IMR-90 (cell line): Measurements from ENCODE around the gene AGAP1. TPM values are rescaled to one million over a fixed set of nuclear protein-coding genes. Genes with fewer than 3 reads are reported as not detected.

Experiments used
- ATAC-seq: fragments of 200-7000 bp; cut with Tn5 transposase; 2 replicates; pipeline ENCODE4 v1.9.1; 2020; ENCODE audit warnings: low read depth, mild to moderate bottlenecking, moderate library complexity
- BruUV-seq: library from RNA; stranded (reverse); fragments of 400-500 nt; replicated peaks from 2 replicates; lab custom pipeline; 2021; lab: Mats Ljungman, UMichigan
- CTCF ChIA-PET: fragments of 300-600 bp; formaldehyde crosslinking; extraction: SDS; loops from one replicate; lab custom pipeline; 2021; ENCODE audit warnings: antibody characterized with exemption; lab: Yijun Ruan, JAX
- POLR2A ChIA-PET: fragments of 300-600 bp; sonication (Branson Sonifier 250); formaldehyde crosslinking; loops from one replicate; lab custom pipeline; 2022; ENCODE audit warnings: antibody characterized with exemption; ENCODE audit not compliant: unreplicated experiment; lab: Charles Lee
- DNase-seq: peaks from one replicate; pipeline ENCODE4 v3.0.0; 2013
- H2AFZ ChIP-seq: replicated peaks from 2 replicates; pipeline ENCODE3; 2013; ENCODE audit warnings: low read length, mild to moderate bottlenecking; ENCODE audit not compliant: poor library complexity
- H2AK5ac ChIP-seq: 2 replicates; pipeline ENCODE4 v1.6.1; 2013; ENCODE audit warnings: low read depth, low read length, inconsistent platforms
- H2AK9ac ChIP-seq: replicated peaks from 2 replicates; pipeline ENCODE3; 2013; ENCODE audit warnings: mild to moderate bottlenecking, low read depth, low read length, moderate library complexity; ENCODE audit not compliant: poor library complexity
- H2BK120ac ChIP-seq: 2 replicates; pipeline ENCODE4 v1.6.1; 2013; ENCODE audit warnings: low read depth, low read length, inconsistent platforms
- H2BK15ac ChIP-seq: 3 replicates; pipeline ENCODE4 v1.6.1; 2013; ENCODE audit warnings: low read depth, low read length, inconsistent platforms
- H2BK20ac ChIP-seq: 2 replicates; pipeline ENCODE4 v1.6.1; 2013; ENCODE audit warnings: low read depth, mild to moderate bottlenecking, inconsistent platforms, low read length, moderate library complexity
- H2BK5ac ChIP-seq: 2 replicates; pipeline ENCODE4 v1.6.1; 2013; ENCODE audit warnings: mild to moderate bottlenecking, low read depth, low read length, inconsistent platforms; ENCODE audit not compliant: poor library complexity, severe bottlenecking
- H3K14ac ChIP-seq: replicated peaks from 2 replicates; pipeline ENCODE4 v1.6.1; 2013; ENCODE audit warnings: low read depth, low read length, inconsistent platforms
- H3K18ac ChIP-seq: 2 replicates; pipeline ENCODE4 v1.6.1; 2013; ENCODE audit warnings: low read depth, low read length, control low read depth
- H3K23ac ChIP-seq: 2 replicates; pipeline ENCODE4 v1.6.1; 2013; ENCODE audit warnings: low read depth, low read length, inconsistent platforms
- H3K27ac ChIP-seq: 2 replicates; pipeline ENCODE4 v1.5.1; 2013; ENCODE audit warnings: mild to moderate bottlenecking, control low read depth, low read length; ENCODE audit not compliant: insufficient read depth
- H3K27me3 ChIP-seq: 2 replicates; pipeline ENCODE4 v1.6.1; 2013; ENCODE audit warnings: low read length; ENCODE audit not compliant: control insufficient read depth, insufficient read depth
- H3K36me3 ChIP-seq: 2 replicates; pipeline ENCODE4 v1.6.1; 2013; ENCODE audit warnings: low read length, mixed read lengths; ENCODE audit not compliant: control insufficient read depth, insufficient read depth
- H3K4ac ChIP-seq: 2 replicates; pipeline ENCODE4 v1.6.1; 2013; ENCODE audit warnings: low read depth, low read length, inconsistent platforms
- H3K4me1 ChIP-seq: 2 replicates; pipeline ENCODE4 v1.6.1; 2013; ENCODE audit warnings: low read length, mixed read lengths; ENCODE audit not compliant: control insufficient read depth, insufficient read depth
- H3K4me2 ChIP-seq: 2 replicates; pipeline ENCODE4 v1.6.1; 2013; ENCODE audit warnings: low read depth, mild to moderate bottlenecking, control low read depth, low read length, moderate library complexity
- H3K4me3 ChIP-seq: 2 replicates; pipeline ENCODE4 v1.5.1; 2013; ENCODE audit warnings: low read depth, mild to moderate bottlenecking, control low read depth, low read length, moderate library complexity; ENCODE audit not compliant: insufficient read depth
- H3K56ac ChIP-seq: 2 replicates; pipeline ENCODE4 v1.6.1; 2013; ENCODE audit warnings: low read length, inconsistent platforms; ENCODE audit not compliant: insufficient read depth; ENCODE audit errors: extremely low read depth
- H3K79me1 ChIP-seq, 2 experiments: 2 replicates each; pipeline ENCODE4 v1.6.1; 2013; ENCODE audit warnings: low read length in 2 of 2, inconsistent platforms in 1 of 2, low read depth in 1 of 2
- H3K9ac ChIP-seq: 2 replicates; pipeline ENCODE4 v1.6.1; 2013; ENCODE audit warnings: low read depth, low read length, control low read depth
- H3K9me1 ChIP-seq: 2 replicates; pipeline ENCODE4 v1.6.1; 2013; ENCODE audit warnings: low read length, inconsistent platforms; ENCODE audit not compliant: insufficient read depth
- H3K9me3 ChIP-seq: 2 replicates; pipeline ENCODE4 v1.6.1; 2013; ENCODE audit warnings: low read length; ENCODE audit not compliant: control insufficient read depth, insufficient read depth
- H4K20me1 ChIP-seq: 2 replicates; pipeline ENCODE4 v1.6.1; 2013; ENCODE audit warnings: low read length, inconsistent platforms; ENCODE audit not compliant: insufficient read depth
- H4K5ac ChIP-seq: 2 replicates; pipeline ENCODE4 v1.6.1; 2013; ENCODE audit warnings: mild to moderate bottlenecking, low read depth, low read length, control low read depth
- H4K8ac ChIP-seq, 2 experiments: 2 replicates each; pipeline ENCODE4 v1.6.1; 2013; ENCODE audit warnings: low read depth in 2 of 2, low read length in 2 of 2, control low read depth in 1 of 2, inconsistent platforms in 1 of 2
- H4K91ac ChIP-seq: 2 replicates; pipeline ENCODE4 v1.6.1; 2013; ENCODE audit warnings: low read depth, low read length, inconsistent platforms; ENCODE audit not compliant: insufficient read depth
- BHLHE40 ChIP-seq: fragments of 150-350 bp; IDR thresholded peaks from 2 replicates; pipeline ENCODE4 v1.6.1; 2016; ENCODE audit warnings: mild to moderate bottlenecking, low read depth, low read length
- CHD1 ChIP-seq: IDR thresholded peaks from 2 replicates; pipeline ENCODE4 v1.6.1; 2012; ENCODE audit warnings: low read depth, low read length, improper control_type of control experiment
- MAFK ChIP-seq: IDR thresholded peaks from 2 replicates; pipeline ENCODE4 v1.6.1; 2012; ENCODE audit warnings: low read depth, low read length, improper control_type of control experiment
- MAZ ChIP-seq: IDR thresholded peaks from 2 replicates; pipeline ENCODE4 v1.6.1; 2012; ENCODE audit warnings: low read depth, mild to moderate bottlenecking, low read length, improper control_type of control experiment, moderate library complexity, borderline replicate concordance
- NFE2L2 ChIP-seq: fragments of 150-350 bp; IDR thresholded peaks from 2 replicates; pipeline ENCODE4 v1.6.1; 2016; ENCODE audit warnings: low read depth, mild to moderate bottlenecking, low read length
- POLR2A ChIP-seq: IDR thresholded peaks from 2 replicates; pipeline ENCODE4 v1.6.1; 2012; ENCODE audit warnings: mild to moderate bottlenecking, low read depth, low read length
- RAD21 ChIP-seq: IDR thresholded peaks from 2 replicates; pipeline ENCODE4 v1.6.1; 2012; ENCODE audit warnings: low read length, improper control_type of control experiment
- WGBS, 2 experiments: methylation state at CpG; one replicate each; pipeline versions ENCODE4 v1.1.5 to v1.1.7; 2013; ENCODE audit warnings: missing lambda C conversion rate in 2 of 2; ENCODE audit not compliant: insufficient read length in 1 of 2; ENCODE audit errors: extremely low coverage in 2 of 2; 5-methylcytosine and 5-hydroxymethylcytosine counted together
- dilution Hi-C: fragments of 300-500 bp; cut with HindIII; formaldehyde crosslinking; loops from one replicate; pipeline ENCODE4 v1.14.3; 2018; ENCODE audit warnings: low sequenced_read_pairs; ENCODE audit not compliant: unreplicated experiment
- in situ Hi-C: fragments of 300-500 bp; cut with MboI; formaldehyde crosslinking; loops from 3 replicates; pipeline ENCODE4 v1.14.3; 2019; ENCODE audit warnings: low sequenced_read_pairs, inconsistent platforms, mixed read lengths
- intact Hi-C: fragments of 100-400 bp; cut with micrococcal nuclease; formaldehyde crosslinking; loops from 2 replicates; pipeline ENCODE4 v1.10.0; 2022
- polyA plus RNA-seq, 3 experiments: library from polyadenylated mRNA; depleted of rRNA; stranded (reverse); fragments of >200 nt; gene quantifications; 2 replicates each; pipeline ENCODE4 v1.2.3, GENCODE V29; 2012; ENCODE audit warnings: low replicate concordance in 1 of 3
- total RNA-seq: library from RNA; depleted of rRNA; stranded (reverse); fragments of >200 nt; gene quantifications from 2 replicates; pipeline ENCODE4 v1.2.3, GENCODE V29; 2012
- TF ChIP-seq, protein P1 (sequence below): fragments of 150-350 bp; IDR thresholded peaks from 2 replicates; pipeline ENCODE4 v1.6.1; 2017; ENCODE audit warnings: mild to moderate bottlenecking, antibody characterized with exemption, low read length, low read depth
- TF ChIP-seq, protein P2 (sequence below): fragments of 150-350 bp; IDR thresholded peaks from 2 replicates; pipeline ENCODE4 v1.6.1; 2016; ENCODE audit warnings: low read depth, mild to moderate bottlenecking, low read length, moderate library complexity, borderline replicate concordance

The AGAP1 gene
- total and polyA plus RNA-seq, 2 of the 4 experiments (the other 2 are of a cell fraction) = 15.1 to 16.4 TPM

GRCh38 chr2:235639885-235640284 lies 146.0 kb downstream of the AGAP1 start:
- peak overlapping the region; percentile 21 for H2BK120ac ChIP-seq
- no peaks in the 10 kb centered on the region for H3K27me3 ChIP-seq
- peak overlapping the region in 1 of 2 experiments; percentile 61; a peak in 1 of 4 replicates for H4K8ac ChIP-seq
- no peak overlapping the region for H3K18ac ChIP-seq
- ChIA-PET POLR2A (interaction anchor here (0.6 kb wide), 1 partner anchor 150 kb away, joined by 4 read pairs; no protein-coding TSS in a partner anchor), CTCF (no interaction called here)
- no peak overlapping the region; the same call in 1 of the 2 replicates for H4K5ac ChIP-seq
- H3K4ac ChIP-seq = peak overlapping the region; percentile 4
- H4K91ac ChIP-seq = no peak overlapping the region; the same call in 1 of the 2 replicates
- no TSS peak for BruUV-seq
- H2AK9ac ChIP-seq = no peak overlapping the region
- no peak overlapping the region for H3K14ac ChIP-seq
- H3K23ac ChIP-seq = no peak overlapping the region; the same call in 1 of the 2 replicates
- H3K4me3 ChIP-seq = no peak overlapping the region
- in situ Hi-C loops = loop anchor here (25.0 kb wide), 1 partner anchor 1447 kb away; the partner anchor contains the start of gene COPS8
- peaks cover 27% of the 10 kb centered on the region for H3K9me1 ChIP-seq
- H2BK5ac ChIP-seq = no peak overlapping the region
- peaks cover 25 to 79% of the 10 kb centered on the region in 2 experiments for H3K79me1 ChIP-seq
- peak overlapping the region; percentile 27; the same call in 1 of the 2 replicates for H2BK20ac ChIP-seq
- H3K56ac ChIP-seq = no peak overlapping the region
- no CpG with 5 or more reads among the region's 2 CpGs for WGBS, 2 experiments
- peaks cover 8% of the 10 kb centered on the region for H4K20me1 ChIP-seq
- no peak overlapping the region for H3K4me2 ChIP-seq
- H3K27ac ChIP-seq = no peak overlapping the region
- H2BK15ac ChIP-seq = no peak overlapping the region
- H3K36me3 ChIP-seq = no peaks in the 10 kb centered on the region
- ATAC-seq (no peak), DNase-seq (no peak)
- TF ChIP-seq POLR2A (no peak), CHD1 (no peak), BHLHE40 (no peak), MAZ (no peak), NFE2L2 (no peak), MAFK (no peak), RAD21 (no peak)
- TF ChIP-seq, protein P1, sequence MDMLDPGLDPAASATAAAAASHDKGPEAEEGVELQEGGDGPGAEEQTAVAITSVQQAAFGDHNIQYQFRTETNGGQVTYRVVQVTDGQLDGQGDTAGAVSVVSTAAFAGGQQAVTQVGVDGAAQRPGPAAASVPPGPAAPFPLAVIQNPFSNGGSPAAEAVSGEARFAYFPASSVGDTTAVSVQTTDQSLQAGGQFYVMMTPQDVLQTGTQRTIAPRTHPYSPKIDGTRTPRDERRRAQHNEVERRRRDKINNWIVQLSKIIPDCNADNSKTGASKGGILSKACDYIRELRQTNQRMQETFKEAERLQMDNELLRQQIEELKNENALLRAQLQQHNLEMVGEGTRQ = no peak
- TF ChIP-seq, protein P2, sequence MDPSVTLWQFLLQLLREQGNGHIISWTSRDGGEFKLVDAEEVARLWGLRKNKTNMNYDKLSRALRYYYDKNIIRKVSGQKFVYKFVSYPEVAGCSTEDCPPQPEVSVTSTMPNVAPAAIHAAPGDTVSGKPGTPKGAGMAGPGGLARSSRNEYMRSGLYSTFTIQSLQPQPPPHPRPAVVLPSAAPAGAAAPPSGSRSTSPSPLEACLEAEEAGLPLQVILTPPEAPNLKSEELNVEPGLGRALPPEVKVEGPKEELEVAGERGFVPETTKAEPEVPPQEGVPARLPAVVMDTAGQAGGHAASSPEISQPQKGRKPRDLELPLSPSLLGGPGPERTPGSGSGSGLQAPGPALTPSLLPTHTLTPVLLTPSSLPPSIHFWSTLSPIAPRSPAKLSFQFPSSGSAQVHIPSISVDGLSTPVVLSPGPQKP = no peak
- dilution Hi-C loops = no loop called here
- H3K9me3 ChIP-seq = no peaks in the 10 kb centered on the region
- no peak overlapping the region; the same call in 1 of the 2 replicates for H2AK5ac ChIP-seq
- H2AFZ ChIP-seq = no peak overlapping the region
- intact Hi-C loops = loop anchor here (1.0 to 2.0 kb wide), 2 partner anchors 21 to 25 kb away; no protein-coding TSS in a partner anchor
- H3K9ac ChIP-seq = no peak overlapping the region
- H3K4me1 ChIP-seq = peaks cover 29% of the 10 kb centered on the region
